Thymus (tissue), 14 donors: ENCODE data around the gene NPIPB8. TPM values are rescaled to one million over a fixed set of nuclear protein-coding genes. Genes with fewer than 3 reads are reported as not detected.
"Not testable (repeated sequence)": the region's sequence is repeated elsewhere in the genome, so short reads cannot be mapped to it uniquely, and the experiment has no call there.

Source experiments
- DNase-seq, 9 donors: peaks; one replicate each; pipeline ENCODE4 v3.0.0-alpha.2; 2013; ENCODE audit warnings: low spot score in 9 of 9, low read depth in 6 of 9, missing footprints in 1 of 9
- H3K27ac ChIP-seq, 2 donors: one replicate each; pipeline ENCODE4 v1.5.1; 2013; ENCODE audit warnings: control low read depth in 1 of 2, low read depth in 1 of 2, low read length in 1 of 2, mild to moderate bottlenecking in 1 of 2, moderate library complexity in 1 of 2
- H3K27me3 ChIP-seq, 2 donors: one replicate each; pipeline ENCODE4 v1.5.1; 2013; ENCODE audit warnings: low read length in 1 of 2; ENCODE audit not compliant: control insufficient read depth in 2 of 2, insufficient read depth in 1 of 2
- H3K36me3 ChIP-seq, 2 donors: one replicate each; pipeline ENCODE4 v1.5.1; 2013; ENCODE audit warnings: low read length in 1 of 2, mild to moderate bottlenecking in 1 of 2, moderate library complexity in 1 of 2; ENCODE audit not compliant: control insufficient read depth in 2 of 2, insufficient read depth in 2 of 2
- H3K4me1 ChIP-seq, 2 donors: one replicate each; pipeline ENCODE4 v1.5.1; 2013; ENCODE audit warnings: low read length in 2 of 2; ENCODE audit not compliant: control insufficient read depth in 2 of 2, insufficient read depth in 2 of 2
- H3K4me3 ChIP-seq, 2 donors: one replicate each; pipeline ENCODE4 v1.5.1; 2013; ENCODE audit warnings: low read length in 2 of 2, control low read depth in 1 of 2, mild to moderate bottlenecking in 1 of 2
- H3K9me3 ChIP-seq, 2 donors: one replicate each; pipeline ENCODE4 v1.5.1; 2013; ENCODE audit warnings: low read length in 1 of 2, mild to moderate bottlenecking in 1 of 2; ENCODE audit not compliant: control insufficient read depth in 2 of 2, insufficient read depth in 1 of 2
- WGBS: extraction: QIAGEN DNeasy Blood & Tissue Kit; methylation state at CpG from one replicate; pipeline ENCODE4 v1.1.7; 2013; 5-methylcytosine and 5-hydroxymethylcytosine counted together
- long read RNA-seq, 10 donors: transcript quantifications; one replicate each; lab custom pipeline, GENCODE V29; 2026
- polyA plus RNA-seq: library from polyadenylated mRNA; stranded (reverse); fragments of 200-250 nt; gene quantifications from one replicate; pipeline ENCODE4 v1.2.3, GENCODE V29; 2013
- total RNA-seq: library from RNA; stranded (reverse); fragments of 120-200 nt; gene quantifications from one replicate; pipeline ENCODE4 v1.2.4, GENCODE V29; 2013
- donor health status: healthy.

Gene NPIPB8
- total RNA-seq: 0.14 TPM
- polyA plus RNA-seq: not detected
- long read RNA-seq, donor 1: 0 reads
- long read RNA-seq, donor 2: 0 reads
- long read RNA-seq, donor 3: 0 reads
- long read RNA-seq, donor 4: 0 reads
- long read RNA-seq, donor 5: 0 reads
- long read RNA-seq, donor 6: 0 reads
- long read RNA-seq, donor 7: 0 reads
- long read RNA-seq, donor 8: 0 reads
- long read RNA-seq, donor 9: 0 reads
- long read RNA-seq, donor 10: 0 reads

GRCh38 chr16:28637765-28638164 is at the start of gene NPIPB8:
Gene NPIPB8, plus strand, starts transcription at chr16:28638065. Its CDS starts 296 bp downstream, at chr16:28638361.
- H3K27me3 ChIP-seq, H3K4me1 ChIP-seq, H3K36me3 ChIP-seq, H3K9me3 ChIP-seq, DNase-seq, H3K27ac ChIP-seq, H3K4me3 ChIP-seq: not testable (repeated sequence)
- no CpG with 5 or more reads among the region's 1 CpG for WGBS

GRCh38 chr16:28589069-28589468 is 48.8 kb upstream of the NPIPB8 start:
- 98% methylated on average over 8 of the region's 8 CpGs for WGBS
- DNase-seq: no peak
- Histone ChIP-seq H3K27me3 (no peaks in the 10 kb centered on the region), H3K9me3 (no peaks in the 10 kb centered on the region), H3K4me1 (no peaks in the 10 kb centered on the region), H3K4me3 (no peak overlapping the region), H3K36me3 (peaks cover 54 to 70% of the 10 kb centered on the region in 2 donors), H3K27ac (no peak overlapping the region)

GRCh38 chr16:28589930-28590329 is 47.9 kb upstream of the NPIPB8 start:
- H3K27ac ChIP-seq: no peak overlapping the region
- H3K36me3 ChIP-seq: peaks cover 49 to 68% of the 10 kb centered on the region in 2 donors
- no peaks in the 10 kb centered on the region for H3K27me3 ChIP-seq
- no peaks in the 10 kb centered on the region for H3K4me1 ChIP-seq
- no peak overlapping the region for H3K4me3 ChIP-seq
- no peak for DNase-seq
- no peaks in the 10 kb centered on the region for H3K9me3 ChIP-seq
- WGBS: 98% methylated on average over 13 of the region's 13 CpGs

GRCh38 chr16:28590384-28591340 is 47.2 kb upstream of the NPIPB8 start:
- no peaks in the 10 kb centered on the region for H3K4me1 ChIP-seq
- no peaks in the 10 kb centered on the region for H3K27me3 ChIP-seq
- H3K9me3 ChIP-seq: no peaks in the 10 kb centered on the region
- peaks cover 42 to 60% of the 10 kb centered on the region in 2 donors for H3K36me3 ChIP-seq
- no peak for DNase-seq
- no peak overlapping the region for H3K4me3 ChIP-seq
- WGBS: 98% methylated on average over 22 of the region's 22 CpGs
- H3K27ac ChIP-seq: no peak overlapping the region

- no peak for DNase-seq
- H3K36me3 ChIP-seq: peaks cover 39 to 55% of the 10 kb centered on the region in 2 donors
- H3K27ac ChIP-seq: no peak overlapping the region
- H3K27me3 ChIP-seq: no peaks in the 10 kb centered on the region
- H3K9me3 ChIP-seq: no peaks in the 10 kb centered on the region
- 98% methylated on average over 6 of the region's 6 CpGs for WGBS
- no peaks in the 10 kb centered on the region for H3K4me1 ChIP-seq
- H3K4me3 ChIP-seq: no peak overlapping the region
Measured at GRCh38 chr16:28591355-28591754, 46.5 kb upstream of the NPIPB8 start.

- Histone ChIP-seq H3K4me1 (peaks cover 0 to 6% of the 10 kb centered on the region in 2 donors), H3K9me3 (no peaks in the 10 kb centered on the region), H3K36me3 (peaks cover 32 to 47% of the 10 kb centered on the region in 2 donors), H3K27me3 (no peaks in the 10 kb centered on the region), H3K4me3 (no peak overlapping the region), H3K27ac (no peak overlapping the region)
- no peak for DNase-seq
- 99% methylated on average over 5 of the region's 5 CpGs for WGBS
Measured at GRCh38 chr16:28592511-28592910, 45.4 kb upstream of the NPIPB8 start.

- peaks cover 30 to 44% of the 10 kb centered on the region in 2 donors for H3K36me3 ChIP-seq
- peaks cover 0 to 11% of the 10 kb centered on the region in 2 donors for H3K4me1 ChIP-seq
- H3K9me3 ChIP-seq: no peaks in the 10 kb centered on the region
- no peak for DNase-seq
- WGBS: 92% methylated on average over 13 of the region's 13 CpGs
- H3K27me3 ChIP-seq: no peaks in the 10 kb centered on the region
- H3K27ac ChIP-seq: no peak overlapping the region
- no peak overlapping the region for H3K4me3 ChIP-seq
Measured at GRCh38 chr16:28592979-28593553, 44.8 kb upstream of the NPIPB8 start.

- not testable (repeated sequence) for H3K4me3 ChIP-seq, DNase-seq
- WGBS: 100% methylated on average over 6 of the region's 6 CpGs
Measured at GRCh38 chr16:28595451-28595850, 42.4 kb upstream of the NPIPB8 start.

GRCh38 chr16:28596115-28596630 is 41.7 kb upstream of the NPIPB8 start:
- no peak for DNase-seq
- Histone ChIP-seq H3K27me3 (no peaks in the 10 kb centered on the region), H3K4me1 (peaks cover 0 to 12% of the 10 kb centered on the region in 2 donors), H3K27ac (no peak overlapping the region), H3K4me3 (no peak overlapping the region), H3K36me3 (peaks cover 3 to 13% of the 10 kb centered on the region in 2 donors), H3K9me3 (no peaks in the 10 kb centered on the region)
- 90% methylated on average over 8 of the region's 8 CpGs for WGBS

More at GRCh38 chr16:28595451-28595850, 42.4 kb upstream of the NPIPB8 start:
- not testable (repeated sequence) for H3K27ac ChIP-seq, H3K9me3 ChIP-seq, H3K27me3 ChIP-seq
- Histone ChIP-seq H3K4me1 (peaks cover 0 to 12% of the 10 kb centered on the region in 2 donors), H3K36me3 (peaks cover 10 to 20% of the 10 kb centered on the region in 2 donors)
